ENCODE data around the gene DNAH11. TPM values are rescaled to one million over a fixed set of nuclear protein-coding genes. Genes with fewer than 3 reads are reported as not detected.

Gene DNAH11
- total and polyA plus RNA-seq, 2 of the 8 experiments (the other 6 are each of a cell fraction or from before 2014, with no cell fraction given): 1.8 to 4.9 TPM

GRCh38 chr7:21543528-21544302, 876 bp downstream of the DNAH11 start (continued):
- TF ChIP-seq E2F6 (IDR thresholded peaks at IDR 0.05) (peak; percentile 48; the same call in 1 of the 2 replicates), YY1 (IDR thresholded peaks at IDR 0.05; ENCODE audit: low read depth, low read length) (no peak), KDM4A (IDR thresholded peaks at IDR 0.05; ENCODE audit: low read depth, low read length, severe bottlenecking) (peak; percentile 24), HDAC2 (IDR thresholded peaks at IDR 0.05; ENCODE audit: borderline replicate concordance in 1 of 2, low read depth in 2 of 2, low read length in 2 of 2) (no peak), MAX (IDR thresholded peaks at IDR 0.05) (no peak; the same call in 1 of the 2 replicates), MAFK (IDR thresholded peaks at IDR 0.05; ENCODE audit: low read depth, low read length) (0 out of 2 replicates have a peak, but pooled peaks have one; percentile 9), CBX8 (IDR thresholded peaks at IDR 0.05; ENCODE audit: borderline replicate concordance, low read depth, low read length) (no peak), JUN (IDR thresholded peaks at IDR 0.05; ENCODE audit: low read depth, low read length) (no peak), ZNF274 (IDR thresholded peaks at IDR 0.05; ENCODE audit: borderline replicate concordance, extremely low read depth, low read length) (no peak), CTCF (IDR thresholded peaks at IDR 0.05; ENCODE audit: control extremely low read depth in 1 of 3, insufficient read depth in 1 of 3, low read depth in 1 of 3, low read length in 3 of 3) (no peak), NRF1 (IDR thresholded peaks at IDR 0.05; ENCODE audit: low read depth, low read length) (no peak), CTBP2 (IDR thresholded peaks at IDR 0.05; ENCODE audit: borderline replicate concordance, insufficient read depth, insufficient read length, low read length) (no peak), NANOG (IDR thresholded peaks at IDR 0.05; ENCODE audit: insufficient read depth, low read depth, low read length, poor library complexity, severe bottlenecking) (no peak), RXRA (IDR thresholded peaks at IDR 0.05; ENCODE audit: insufficient read depth, low read depth, low read length) (no peak), BRCA1 (IDR thresholded peaks at IDR 0.05; ENCODE audit: low read depth, low read length) (no peak), POLR2A (IDR thresholded peaks at IDR 0.05; ENCODE audit: control extremely low read depth in 1 of 2, low read depth in 2 of 2, low read length in 2 of 2) (no peak; a peak in 1 of 3 replicates), SRF (IDR thresholded peaks at IDR 0.05; ENCODE audit: low read depth, low read length) (no peak), PHF8 (conservative IDR thresholded peaks at IDR 0.05; ENCODE audit: low read depth, low read length) (no peak), RBBP5 (IDR thresholded peaks at IDR 0.05; ENCODE audit: borderline replicate concordance, low read depth, low read length) (no peak)
